H1 (cell line): ENCODE measurements around the gene RERE. TPM values are rescaled to one million over a fixed set of nuclear protein-coding genes. Genes with fewer than 3 reads are reported as not detected.

Source experiments
- CBX8 ChIP-seq: fragments of 300-800, 300-1000 bp; sonication (generic); IDR thresholded peaks from 2 replicates; pipeline ENCODE4 v1.7.1; 2016; ENCODE audit warnings: low read depth, low read length, borderline replicate concordance
- CTCF ChIP-seq, 3 experiments: IDR thresholded peaks; 1 replicate in 2 of 3; 2 replicates in 1 of 3; pipeline versions ENCODE4 v1.5.1 to v1.6.1; 2011; ENCODE audit warnings: low read length in 3 of 3, mild to moderate bottlenecking in 3 of 3, inconsistent platforms in 2 of 3, low read depth in 1 of 3, moderate library complexity in 1 of 3; ENCODE audit not compliant: insufficient read depth in 1 of 3; ENCODE audit errors: control extremely low read depth in 1 of 3
- GABPA ChIP-seq: IDR thresholded peaks from 2 replicates; pipeline ENCODE4 v1.6.1; 2011; ENCODE audit warnings: mild to moderate bottlenecking, low read length, moderate library complexity, borderline replicate concordance; ENCODE audit not compliant: insufficient read depth
- HDAC2 ChIP-seq, 2 experiments: fragments of 300-600 bp in 1 of 2; sonication (generic) in 1 of 2; IDR thresholded peaks; 2 replicates each; pipeline ENCODE4 v1.6.1; 2011 to 2012; ENCODE audit warnings: low read depth in 2 of 2, low read length in 2 of 2, mild to moderate bottlenecking in 2 of 2, moderate library complexity in 2 of 2, borderline replicate concordance in 1 of 2, inconsistent platforms in 1 of 2
- KDM1A ChIP-seq: fragments of 200-600, 300-600 bp; sonication (generic); IDR thresholded peaks from 2 replicates; pipeline ENCODE4 v1.7.1; 2016; ENCODE audit warnings: mild to moderate bottlenecking, low read length, borderline replicate concordance
- KDM5A ChIP-seq: fragments of 200-600 bp; IDR thresholded peaks from 2 replicates; pipeline ENCODE4 v1.7.1; 2012; ENCODE audit warnings: mild to moderate bottlenecking, low read length, inconsistent platforms, mixed read lengths
- polyA plus RNA-seq, 7 experiments: library from polyadenylated mRNA; depleted of rRNA in 3 of 7; stranded (reverse) in 5 of 7; unstranded in 2 of 7; fragments of >200 nt in 5 of 7; fragments of 200-250 nt in 2 of 7; gene quantifications; 1 replicate in 5 of 7; 2 replicates in 1 of 7; 4 replicates in 1 of 7; pipeline versions ENCODE4 v1.2.1 to v1.2.3, GENCODE V29; 2011 to 2013; ENCODE audit warnings: missing spikeins in 2 of 7, mixed read lengths in 2 of 7
- total RNA-seq: library from RNA; stranded (reverse); fragmentation: NEBNext Ultra II Directional; extraction: Animal tissue kit (Norgen Biotek cat#: 25700); gene quantifications from 2 replicates; pipeline ENCODE4 v1.2.1, GENCODE V29; 2021

RERE gene
- total and polyA plus RNA-seq, 2 of the 8 experiments (the other 6 are each of a cell fraction or from before 2014, with no cell fraction given) = 15.3 to 142 TPM

GRCh38 chr1:8517661-8518489 lies 299.6 kb downstream of the RERE start (continued):
- TF ChIP-seq GABPA (no peak), HDAC2 (IDR thresholded peaks at IDR 0.05; ENCODE audit: borderline replicate concordance in 1 of 2, low read depth in 2 of 2, low read length in 2 of 2) (no peak), KDM1A (no peak), KDM5A (no peak), CBX8 (no peak), CTCF (IDR thresholded peaks at IDR 0.05; ENCODE audit: control extremely low read depth in 1 of 3, insufficient read depth in 1 of 3, low read depth in 1 of 3, low read length in 3 of 3) (no peak)
